ENCODE results near the gene GRHL1. TPM values are rescaled to one million over a fixed set of nuclear protein-coding genes. Genes with fewer than 3 reads are reported as not detected.

The GRHL1 gene
- total and polyA plus RNA-seq, 9 of the 15 experiments (the other 6 are each of a cell fraction or from before 2014, with no cell fraction given) = 1.7 to 6.1 (median 4.7) TPM

- Histone ChIP-seq H4K20me1 (replicated peaks; ENCODE audit: control insufficient read depth, insufficient read depth, low read length) (no peaks in the 10 kb centered on the region), H3K4me1 (replicated peaks in 1 of 2; ENCODE audit: control insufficient read depth in 2 of 2, insufficient read depth in 2 of 2, low read length in 2 of 2) (peaks cover 0 to 3% of the 10 kb centered on the region in 2 experiments; a peak in 1 of 5 replicates), H3K27me3 (ENCODE audit: control insufficient read depth in 2 of 2, insufficient read depth in 2 of 2, low read length in 2 of 2) (no peaks in the 10 kb centered on the region), H3K9me3 (replicated peaks; ENCODE audit: control insufficient read depth, insufficient read depth, low read depth, low read length) (no peaks in the 10 kb centered on the region), H3K27ac (ENCODE audit: extremely low read depth, low read depth, low read length) (no peak overlapping the region), H2AFZ (ENCODE audit: low read depth, low read length) (no peak overlapping the region), H3K4me3 (no peak overlapping the region), H3K36me3 (ENCODE audit: control insufficient read depth, insufficient read depth, low read length) (no peaks in the 10 kb centered on the region), H3K9ac (ENCODE audit: insufficient read depth in 1 of 2, low read depth in 2 of 2, low read length in 2 of 2) (no peak overlapping the region), H3K79me2 (ENCODE audit: control insufficient read depth, insufficient read depth, low read length) (no peaks in the 10 kb centered on the region), H3K4me2 (ENCODE audit: insufficient read depth, low read length) (no peak overlapping the region), H3K9me1 (ENCODE audit: control insufficient read depth, insufficient read depth, low read length) (no peaks in the 10 kb centered on the region)
- ChIA-PET POLR2A (interaction anchor here (0.7 kb wide), 1 partner anchor 34 kb away, joined by 3 read pairs; no protein-coding TSS in a partner anchor), CTCF (ENCODE audit: low intra/inter-chr PET ratio) (no interaction called here)
- BruUV-seq (replicated peaks) = no TSS peak
- 81% methylated on average over 8 of the region's 8 CpGs for WGBS (ENCODE audit: insufficient coverage, low coverage, missing lambda C conversion rate)
- FAIRE-seq (no peak), ATAC-seq (no peak), DNase-seq (ENCODE audit: extremely low read depth in 1 of 4, low spot score in 3 of 4) (no peak)
- in situ Hi-C loops (cut with MboI) = no loop called here
- intact Hi-C loops (cut with micrococcal nuclease) = no loop called here
- no peak for TF ChIP-seq REST (IDR thresholded peaks at IDR 0.05; ENCODE audit: borderline replicate concordance)
- TF ChIP-seq REST (CRISPR knock-in tag; IDR thresholded peaks at IDR 0.05; ENCODE audit: low read depth) = no peak
- no peak for TF ChIP-seq KDM1A (IDR thresholded peaks at IDR 0.05)
- no peak for TF ChIP-seq U2AF2 (optimal IDR thresholded peaks at IDR 0.05; ENCODE audit: low read depth, low read length)
- no peak for TF ChIP-seq NONO (IDR thresholded peaks at IDR 0.05; ENCODE audit: low read depth in 2 of 2, low read length in 1 of 2)
- no peak for TF ChIP-seq ZBTB26 (CRISPR knock-in tag; IDR thresholded peaks at IDR 0.05)
- TF ChIP-seq ZNF589 (CRISPR knock-in tag; IDR thresholded peaks at IDR 0.05; ENCODE audit: low read depth) = no peak
- TF ChIP-seq ZNF592 (IDR thresholded peaks at IDR 0.05) = no peak
- TF ChIP-seq CREB1 (IDR thresholded peaks at IDR 0.05) = no peak
- TF ChIP-seq CREB1 (CRISPR knock-in tag; IDR thresholded peaks at IDR 0.05) = no peak
These were observed 49.0 kb downstream of the GRHL1 start for GRCh38 chr2:10000541-10000940.

Measured in K562 (cell line).